ENCODE measurements around the gene USP43. TPM values are rescaled to one million over a fixed set of nuclear protein-coding genes. Genes with fewer than 3 reads are reported as not detected.

The USP43 gene
- total RNA-seq, 4 donors from 2014 or later = 0.20 to 0.84 (median 0.26) TPM

GRCh38 chr17:9725575-9725974 is 80.3 kb downstream of the USP43 start:
- TF ChIP-seq EP300 (IDR thresholded peaks at IDR 0.05) = no peak
- TF ChIP-seq CTCF (IDR thresholded peaks at IDR 0.05) = no peak
- no peak for TF ChIP-seq POLR2A (IDR thresholded peaks at IDR 0.05)

GRCh38 chr17:9726291-9726690 is 81.0 kb downstream of the USP43 start:
- Histone ChIP-seq H3K4me1 (peaks cover 0 to 7% (median 0%) of the 10 kb centered on the region in 4 donors), H3K27ac (no peak overlapping the region), H3K9me3 (no peaks in the 10 kb centered on the region), H3K36me3 (no peaks in the 10 kb centered on the region), H3K27me3 (no peaks in the 10 kb centered on the region), H3K4me3 (no peak overlapping the region)
- 45 to 51% methylated on average over 6 of the region's 6 CpGs for WGBS, 2 donors
- no peak for DNase-seq (ENCODE audit: low spot score in 2 of 2)
- TF ChIP-seq CTCF (IDR thresholded peaks at IDR 0.05) (no peak), POLR2A (IDR thresholded peaks at IDR 0.05) (no peak), EP300 (IDR thresholded peaks at IDR 0.05) (no peak)

More at GRCh38 chr17:9725575-9725974, 80.3 kb downstream of the USP43 start:
- Histone ChIP-seq H3K36me3 (no peaks in the 10 kb centered on the region), H3K9me3 (no peaks in the 10 kb centered on the region), H3K27ac (no peak overlapping the region), H3K4me3 (no peak overlapping the region), H3K4me1 (peaks cover 0 to 7% (median 0%) of the 10 kb centered on the region in 4 donors), H3K27me3 (no peaks in the 10 kb centered on the region)
- WGBS, 2 donors = 28 to 33% methylated on average over 9 of the region's 9 CpGs
- no peak for DNase-seq (ENCODE audit: low spot score in 2 of 2)

GRCh38 chr17:9728005-9728404 is 82.7 kb downstream of the USP43 start:
- WGBS, 2 donors = 92 to 94% methylated on average over 18 of the region's 18 CpGs
- H3K27me3 ChIP-seq = no peaks in the 10 kb centered on the region
- no peaks in the 10 kb centered on the region for H3K36me3 ChIP-seq
- no peak for DNase-seq (ENCODE audit: low spot score in 2 of 2)
- H3K4me1 ChIP-seq = peaks cover 0 to 7% (median 0%) of the 10 kb centered on the region in 4 donors
- no peak overlapping the region for H3K4me3 ChIP-seq
- TF ChIP-seq POLR2A (IDR thresholded peaks at IDR 0.05) (no peak), EP300 (IDR thresholded peaks at IDR 0.05) (no peak), CTCF (IDR thresholded peaks at IDR 0.05) (no peak)
- H3K27ac ChIP-seq = no peak overlapping the region
- no peaks in the 10 kb centered on the region for H3K9me3 ChIP-seq

- 42 to 54% methylated on average over 9 to 10 of the region's 12 CpGs for WGBS, 2 donors
- H3K4me1 ChIP-seq = peaks cover 0 to 7% (median 0%) of the 10 kb centered on the region in 4 donors
- H3K27ac ChIP-seq = no peak overlapping the region
- no peak for DNase-seq (ENCODE audit: low spot score in 2 of 2)
- no peak overlapping the region for H3K4me3 ChIP-seq
- no peaks in the 10 kb centered on the region for H3K36me3 ChIP-seq
- H3K9me3 ChIP-seq = no peaks in the 10 kb centered on the region
- no peak for TF ChIP-seq CTCF (IDR thresholded peaks at IDR 0.05)
- no peak for TF ChIP-seq POLR2A (IDR thresholded peaks at IDR 0.05)
- TF ChIP-seq EP300 (IDR thresholded peaks at IDR 0.05) = no peak
- H3K27me3 ChIP-seq = no peaks in the 10 kb centered on the region
Observed at GRCh38 chr17:9728564-9728963, 83.2 kb downstream of the USP43 start.

GRCh38 chr17:9729034-9729650 is 83.8 kb downstream of the USP43 start:
- no peak overlapping the region for H3K4me3 ChIP-seq
- 0% methylated on average over 2 of the region's 2 CpGs for WGBS, 2 donors
- H3K9me3 ChIP-seq = no peaks in the 10 kb centered on the region
- peaks cover 0 to 7% (median 0%) of the 10 kb centered on the region in 4 donors for H3K4me1 ChIP-seq
- no peaks in the 10 kb centered on the region for H3K36me3 ChIP-seq
- no peaks in the 10 kb centered on the region for H3K27me3 ChIP-seq
- peak in 1 of 2 donors; percentile 30 for DNase-seq (ENCODE audit: low spot score in 2 of 2)
- no peak overlapping the region for H3K27ac ChIP-seq
- TF ChIP-seq EP300 (IDR thresholded peaks at IDR 0.05) = no peak
- TF ChIP-seq POLR2A (IDR thresholded peaks at IDR 0.05) = no peak
- peak; percentile 80 to 90 (median 81) for TF ChIP-seq CTCF (IDR thresholded peaks at IDR 0.05)
